NCI-H2081 treated with DMSO at 0.1 percent for 48 hours (cell line): Measurements from ENCODE around the gene CCDC9.
"Not testable (repeated sequence)": the region's sequence is repeated elsewhere in the genome, so short reads cannot be mapped to it uniquely, and the experiment has no call there.

ENCODE experiments used
- DNase-seq: peaks from one replicate; lab custom pipeline; 2025; lab: John Stamatoyannopoulos, UW

Gene CCDC9

DNA sequence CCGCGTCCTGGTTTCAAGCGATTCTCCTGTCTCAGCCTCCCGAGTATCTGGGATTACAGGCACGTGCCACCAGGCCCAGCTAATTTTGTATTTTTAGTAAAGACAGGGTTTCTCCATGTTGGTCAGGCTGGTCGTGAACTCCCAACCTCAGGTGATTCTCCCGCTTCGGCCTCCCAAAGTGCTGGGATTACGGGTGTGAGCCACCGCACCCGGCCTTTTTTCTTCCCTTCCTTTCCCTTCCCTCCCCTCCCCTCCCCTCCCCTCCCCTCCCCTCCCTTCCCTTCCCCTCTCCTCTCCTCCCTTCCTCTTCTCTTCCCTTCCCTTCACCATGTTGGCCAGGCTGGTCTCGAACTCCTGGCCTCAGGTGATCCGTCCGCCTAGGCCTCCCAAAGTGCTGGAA lies 44.5 kb downstream of the CCDC9 start:
- DNase-seq = not testable (repeated sequence)

DNA sequence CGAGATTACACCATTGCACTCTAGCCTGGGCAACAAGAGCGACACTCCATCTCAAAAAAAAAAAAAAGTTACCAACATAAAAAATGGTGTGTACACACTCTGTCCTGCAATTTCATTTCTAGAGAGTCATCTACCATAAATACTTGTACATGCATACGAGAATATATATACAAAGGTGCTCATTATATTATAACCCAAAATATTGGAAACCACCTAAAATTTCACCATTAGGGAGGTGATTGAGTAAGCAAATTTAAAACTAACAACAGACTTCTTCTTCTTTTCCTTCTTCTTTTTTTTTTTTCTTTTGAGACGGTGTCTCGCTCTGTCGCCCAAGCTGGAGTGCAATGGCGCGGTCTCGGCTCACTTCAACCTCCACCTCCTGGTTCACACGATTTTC lies 45.9 kb downstream of the CCDC9 start:
- no peak for DNase-seq

DNA sequence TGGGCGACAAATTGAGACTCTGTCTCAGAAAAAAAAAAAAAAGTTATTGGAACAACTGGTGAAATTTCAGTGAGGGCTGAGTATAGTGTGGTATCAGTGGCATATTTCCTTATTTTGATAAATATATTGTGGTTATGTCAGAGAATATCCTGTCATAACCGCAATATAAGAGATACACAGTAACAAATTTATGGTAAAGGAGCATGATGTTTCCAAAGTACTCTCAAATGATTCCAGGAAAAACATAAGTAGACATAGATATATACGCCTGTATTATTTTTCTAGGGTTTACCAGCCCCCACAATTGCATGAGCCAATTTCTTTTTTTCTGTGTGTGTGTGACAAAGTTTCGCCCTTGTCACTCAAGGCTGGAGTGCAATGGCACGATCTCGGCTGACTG lies 47.6 kb downstream of the CCDC9 start:
- DNase-seq = no peak

DNA sequence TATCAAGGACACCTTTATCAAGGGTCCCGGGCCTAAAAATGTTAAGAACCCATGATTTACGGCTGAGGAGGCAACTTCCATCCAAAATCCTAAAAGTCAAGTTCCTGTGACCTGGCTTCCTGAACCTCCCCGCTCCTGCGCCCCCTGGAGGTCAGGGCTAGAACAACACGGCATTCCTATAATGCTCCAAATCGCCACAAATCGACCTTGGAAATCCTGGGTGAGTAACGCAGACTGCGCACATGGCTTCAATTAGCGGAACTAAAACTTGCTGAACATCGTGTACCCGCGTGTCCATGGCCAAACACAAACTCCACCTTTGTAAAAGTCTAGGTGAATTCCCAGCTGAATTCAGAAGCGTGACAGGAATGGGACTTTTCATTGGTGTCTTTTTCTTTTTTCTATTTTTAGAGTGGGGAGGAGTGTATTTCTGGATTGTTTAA lies 49.0 kb downstream of the CCDC9 start:
- no peak for DNase-seq

DNA sequence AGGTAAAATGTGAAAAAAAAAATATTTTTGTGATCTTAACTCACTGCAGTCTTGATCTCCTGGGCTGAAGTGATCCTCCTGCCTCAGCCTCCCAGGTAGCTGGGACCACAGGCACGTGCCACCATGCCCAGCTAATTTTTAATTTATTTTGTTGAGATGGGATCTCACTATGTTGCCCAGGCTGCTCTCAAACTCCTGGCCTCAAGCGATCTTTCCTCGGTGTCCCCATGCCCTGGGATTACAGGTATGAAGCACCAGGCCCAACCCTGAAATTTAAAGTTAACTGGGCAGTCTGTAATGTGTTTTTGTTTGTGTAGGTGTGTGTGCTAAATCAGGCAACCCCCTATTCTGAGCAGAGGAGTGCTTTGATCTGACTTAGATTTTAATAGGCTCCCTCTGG lies 50.0 kb downstream of the CCDC9 start:
- no peak for DNase-seq

DNA sequence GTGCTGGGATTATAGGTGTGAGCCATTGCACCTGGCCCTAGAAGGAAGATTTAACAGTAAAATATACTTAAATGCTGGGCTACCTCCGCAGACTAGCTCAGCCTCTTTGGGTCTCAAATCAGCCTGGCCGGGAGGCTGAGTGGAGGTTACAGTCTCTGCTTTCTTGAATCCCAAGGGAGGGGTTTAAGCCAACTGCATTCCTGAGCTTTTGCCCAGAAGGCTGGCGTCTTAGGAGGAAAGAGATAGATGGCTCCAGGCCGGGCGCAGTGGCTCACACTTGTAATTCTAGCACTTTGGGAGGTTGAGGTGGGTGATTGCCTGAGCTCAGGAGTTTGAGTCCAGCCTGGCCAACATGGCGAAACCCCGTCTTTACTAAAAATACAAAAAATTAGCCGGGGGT lies 52.7 kb downstream of the CCDC9 start:
- no peak for DNase-seq

DNA sequence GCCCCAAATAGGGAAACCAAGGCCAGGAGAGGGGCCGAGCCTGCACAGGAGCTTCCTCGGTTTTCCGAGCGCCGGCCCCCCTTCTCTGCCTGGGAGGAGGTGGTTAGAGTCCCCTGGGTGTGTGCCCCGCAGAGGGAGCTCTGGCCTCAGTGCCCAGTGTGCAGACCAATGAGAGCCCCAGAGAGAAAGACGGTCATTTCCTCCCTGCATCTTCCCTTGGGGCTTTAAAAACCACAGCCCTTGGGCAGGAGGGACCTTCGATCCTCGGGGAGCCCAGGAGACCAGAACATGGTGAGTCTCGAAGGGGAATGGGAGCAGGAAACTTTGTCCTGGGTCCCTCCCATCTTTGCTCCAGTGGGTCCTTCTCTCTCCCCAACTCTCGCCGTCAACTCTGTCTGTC lies 53.3 kb downstream of the CCDC9 start, which contains the start of gene C5AR1:
Gene C5AR1, plus strand, starts transcription at position 254 of the 400 bp plus-strand sequence. Its CDS starts 35 bp downstream, at position 289.
- DNase-seq = no peak

DNA sequence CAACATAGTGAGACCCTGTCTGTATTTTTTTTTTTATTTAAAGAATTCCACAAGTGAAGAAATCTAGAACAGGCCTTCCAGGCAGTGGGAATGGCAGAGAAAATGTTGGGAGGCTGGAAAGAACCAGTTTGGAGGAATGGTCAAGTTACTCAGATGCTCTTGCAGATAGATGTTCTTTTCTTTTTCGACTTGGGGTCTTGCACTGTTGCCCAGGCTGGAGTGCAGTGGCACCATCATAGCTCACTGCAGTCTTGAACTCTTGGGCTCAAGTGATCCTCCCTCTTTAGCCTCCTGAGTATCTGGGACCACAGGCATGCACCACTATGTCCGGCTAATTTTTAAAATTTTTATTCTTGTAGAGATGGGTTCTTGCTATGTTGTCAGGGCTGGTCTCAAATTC lies 54.0 kb downstream of the CCDC9 start:
- DNase-seq = no peak

DNA sequence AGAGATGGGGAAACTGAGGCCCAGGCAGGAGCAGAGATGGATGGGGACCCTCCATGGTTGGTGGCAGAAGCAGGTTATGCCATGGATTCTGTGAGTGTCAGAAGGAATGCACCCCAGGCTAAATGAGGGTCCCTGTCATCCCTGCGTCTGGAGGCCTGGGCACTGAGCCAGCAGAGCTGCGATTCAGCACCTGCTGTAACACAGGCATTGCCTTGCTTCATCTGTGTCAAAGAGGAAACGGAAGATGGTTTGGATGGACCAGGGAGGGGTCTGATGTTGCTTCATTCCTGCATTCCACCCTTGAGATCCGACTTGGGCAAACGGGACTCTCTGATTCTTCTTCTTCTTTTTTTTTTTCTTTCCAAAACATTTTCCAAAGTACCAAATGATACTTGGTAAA lies 54.5 kb downstream of the CCDC9 start:
- DNase-seq = no peak

DNA sequence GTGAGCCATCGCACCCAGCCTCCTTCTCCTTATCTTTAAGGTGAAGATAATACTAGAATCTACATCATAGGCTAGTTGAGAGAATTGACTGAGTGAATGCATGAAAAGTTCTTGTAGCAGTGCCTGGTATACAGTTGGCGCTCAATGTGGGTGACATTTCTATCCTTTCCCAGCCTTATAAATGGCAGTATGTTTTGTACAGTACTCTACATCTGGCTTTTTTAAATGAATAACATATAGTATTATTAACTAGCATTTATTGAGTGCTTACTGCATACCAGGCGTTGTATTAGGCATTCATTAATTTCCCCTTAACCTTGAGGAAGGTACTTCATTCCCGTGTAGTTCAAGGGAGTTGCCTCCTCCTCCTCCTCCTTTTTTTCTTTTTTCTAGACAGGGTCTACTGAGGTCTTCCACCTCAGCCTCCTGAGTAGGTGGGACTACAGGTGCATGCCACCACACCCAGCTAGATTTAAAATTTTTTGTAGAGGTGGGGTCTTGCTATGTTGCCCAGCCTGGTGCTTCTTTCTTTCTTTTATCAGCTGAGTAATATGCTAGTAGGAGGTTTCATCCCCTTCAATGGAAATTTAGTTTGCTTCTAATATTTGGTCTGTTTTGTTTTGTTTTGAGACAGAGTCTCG lies 56.2 kb downstream of the CCDC9 start:
- DNase-seq = no peak

DNA sequence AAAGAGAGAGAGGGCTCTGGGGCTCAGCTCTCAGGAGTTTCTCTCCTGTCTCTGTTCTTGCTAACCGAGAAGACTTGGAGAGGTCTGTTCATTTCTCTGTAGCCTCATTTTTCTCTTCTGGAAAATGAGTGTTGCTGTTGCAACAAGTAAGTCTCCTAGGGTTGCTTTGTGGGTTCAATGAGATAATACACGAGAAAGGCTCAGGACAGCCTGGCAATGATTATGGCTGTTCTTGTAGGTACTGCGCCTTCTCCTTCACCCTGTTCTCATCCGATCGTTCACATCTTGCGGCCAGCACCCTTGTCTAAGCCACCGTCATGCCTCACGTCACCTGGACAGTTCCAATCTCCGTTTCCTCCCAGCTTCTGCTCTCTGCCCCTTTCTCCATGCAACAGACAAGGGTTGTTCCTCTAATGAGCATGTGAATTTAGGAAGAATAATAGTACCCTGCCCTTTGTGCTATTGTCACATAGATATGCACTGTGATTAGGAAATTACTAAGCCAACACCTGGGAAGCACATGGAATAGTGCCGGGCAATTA lies 57.5 kb downstream of the CCDC9 start:
- DNase-seq = no peak

DNA sequence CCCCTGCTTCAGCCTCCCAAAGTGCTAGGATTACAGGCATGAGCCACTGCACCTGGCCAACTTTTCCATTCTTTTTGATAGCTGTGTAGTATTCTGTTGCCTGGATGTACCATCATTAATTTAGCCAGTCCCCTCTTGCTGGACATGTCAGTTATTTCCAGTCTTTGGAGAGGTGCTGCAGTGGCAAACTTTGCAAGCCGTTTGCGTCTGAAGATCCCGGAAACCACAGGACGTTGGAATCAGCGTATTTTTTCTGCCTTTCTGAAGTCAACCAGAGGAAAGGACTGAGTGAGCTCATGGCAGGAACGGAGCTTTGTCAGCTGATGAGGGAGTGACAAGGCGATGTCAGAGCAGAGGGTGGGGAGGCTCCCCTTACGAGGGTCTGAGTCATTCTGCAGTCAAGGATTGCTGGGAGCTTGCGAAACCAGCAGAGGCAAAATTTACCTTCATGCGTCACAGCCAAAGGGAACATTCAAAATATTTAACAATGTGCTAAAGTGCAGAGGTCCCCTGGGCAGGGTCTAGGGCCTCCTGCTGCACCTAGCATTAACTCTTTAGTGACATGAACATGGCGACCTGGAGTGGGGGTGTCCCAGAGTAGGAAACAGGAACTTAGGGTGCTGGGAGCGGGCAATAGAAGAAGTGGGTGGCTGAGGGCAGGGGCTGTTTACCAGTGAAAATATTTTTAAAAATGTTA lies 58.9 kb downstream of the CCDC9 start:
- no peak for DNase-seq

DNA sequence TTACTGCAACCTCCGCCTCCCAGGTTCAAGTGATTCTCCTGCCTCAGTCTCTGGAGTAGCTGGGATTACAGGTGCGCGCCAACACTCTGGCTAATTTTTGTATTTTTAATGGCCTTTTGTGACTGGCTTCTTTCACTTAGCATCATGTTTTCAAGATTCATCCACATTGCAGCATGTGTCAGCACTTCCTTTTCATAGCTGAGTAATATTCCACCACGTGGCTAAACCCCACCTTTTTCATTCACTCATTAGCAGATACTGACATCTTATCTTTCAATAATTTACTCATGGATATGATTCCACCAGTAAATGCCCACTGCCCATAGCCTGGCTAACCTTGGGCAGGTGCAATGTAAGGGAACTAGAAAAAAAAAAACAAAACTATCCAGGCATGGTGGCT lies 60.2 kb downstream of the CCDC9 start:
- DNase-seq = no peak

DNA sequence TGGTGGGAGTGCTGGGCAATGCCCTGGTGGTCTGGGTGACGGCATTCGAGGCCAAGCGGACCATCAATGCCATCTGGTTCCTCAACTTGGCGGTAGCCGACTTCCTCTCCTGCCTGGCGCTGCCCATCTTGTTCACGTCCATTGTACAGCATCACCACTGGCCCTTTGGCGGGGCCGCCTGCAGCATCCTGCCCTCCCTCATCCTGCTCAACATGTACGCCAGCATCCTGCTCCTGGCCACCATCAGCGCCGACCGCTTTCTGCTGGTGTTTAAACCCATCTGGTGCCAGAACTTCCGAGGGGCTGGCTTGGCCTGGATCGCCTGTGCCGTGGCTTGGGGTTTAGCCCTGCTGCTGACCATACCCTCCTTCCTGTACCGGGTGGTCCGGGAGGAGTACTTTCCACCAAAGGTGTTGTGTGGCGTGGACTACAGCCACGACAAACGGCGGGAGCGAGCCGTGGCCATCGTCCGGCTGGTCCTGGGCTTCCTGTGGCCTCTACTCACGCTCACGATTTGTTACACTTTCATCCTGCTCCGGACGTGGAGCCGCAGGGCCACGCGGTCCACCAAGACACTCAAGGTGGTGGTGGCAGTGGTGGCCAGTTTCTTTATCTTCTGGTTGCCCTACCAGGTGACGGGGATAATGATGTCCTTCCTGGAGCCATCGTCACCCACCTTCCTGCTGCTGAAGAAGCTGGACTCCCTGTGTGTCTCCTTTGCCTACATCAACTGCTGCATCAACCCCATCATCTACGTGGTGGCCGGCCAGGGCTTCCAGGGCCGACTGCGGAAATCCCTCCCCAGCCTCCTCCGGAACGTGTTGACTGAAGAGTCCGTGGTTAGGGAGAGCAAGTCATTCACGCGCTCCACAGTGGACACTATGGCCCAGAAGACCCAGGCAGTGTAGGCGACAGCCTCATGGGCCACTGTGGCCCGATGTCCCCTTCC lies 63.9 kb downstream of the CCDC9 start:
- DNase-seq = no peak
